Thoracic aorta (tissue), 2 donors: ENCODE measurements around the gene HMG20B. TPM values are rescaled to one million over a fixed set of nuclear protein-coding genes. Genes with fewer than 3 reads are reported as not detected.

Source experiments
- ATAC-seq: fragments of 150-250 bp; one replicate; pipeline ENCODE4 v1.8.0; 2017; ENCODE audit warnings: low read depth; ENCODE audit not compliant: insufficient number of reproducible peaks, low FRiP score
- DNase-seq: peaks from one replicate; pipeline ENCODE4 v3.0.0-alpha.2; 2020; ENCODE audit warnings: low spot score
- H3K27ac ChIP-seq, 2 donors: fragments of 200-600 bp; sonication (generic); 1 replicate in 1 of 2; 2 replicates in 1 of 2; pipeline ENCODE4 v1.5.1; 2016; ENCODE audit warnings: mild to moderate bottlenecking in 2 of 2, moderate library complexity in 2 of 2
- H3K27me3 ChIP-seq: fragments of 200-600 bp; sonication (generic); replicated peaks from 2 replicates; pipeline ENCODE4 v1.6.0; 2016; ENCODE audit warnings: mild to moderate bottlenecking; ENCODE audit not compliant: insufficient read depth
- H3K36me3 ChIP-seq: fragments of 200-600 bp; sonication (generic); one replicate; pipeline ENCODE4 v1.5.1; 2016
- H3K4me1 ChIP-seq, 2 donors: fragments of 200-600 bp; sonication (generic); 1 replicate in 1 of 2; 2 replicates in 1 of 2; pipeline versions ENCODE4 v1.5.1 to v1.6.0; 2016; ENCODE audit warnings: low read depth in 2 of 2, mild to moderate bottlenecking in 1 of 2; ENCODE audit not compliant: control insufficient read depth in 1 of 2
- H3K4me3 ChIP-seq: fragments of 200-600 bp; sonication (generic); 2 replicates; pipeline ENCODE4 v1.5.1; 2016; ENCODE audit warnings: mild to moderate bottlenecking
- H3K9me3 ChIP-seq: fragments of 200-600 bp; sonication (generic); 2 replicates; pipeline ENCODE4 v1.5.1; 2016
- total RNA-seq, 2 donors: library from RNA; depleted of rRNA; stranded (reverse); fragments of >200 nt; gene quantifications; one replicate each; pipeline versions ENCODE4 v1.1.0 to v1.2.3, GENCODE V29; 2016
- TF ChIP-seq, protein P1 (sequence below): fragments of 200-600 bp; sonication (generic); IDR thresholded peaks from one replicate; pipeline ENCODE4 v1.5.1; 2019; ENCODE audit warnings: antibody characterized with exemption

The HMG20B gene
- total RNA-seq = 100 to 1,000 TPM in 1 of 2 donors, 10 to 100 TPM in 1; 90.8 to 120 TPM

DNA sequence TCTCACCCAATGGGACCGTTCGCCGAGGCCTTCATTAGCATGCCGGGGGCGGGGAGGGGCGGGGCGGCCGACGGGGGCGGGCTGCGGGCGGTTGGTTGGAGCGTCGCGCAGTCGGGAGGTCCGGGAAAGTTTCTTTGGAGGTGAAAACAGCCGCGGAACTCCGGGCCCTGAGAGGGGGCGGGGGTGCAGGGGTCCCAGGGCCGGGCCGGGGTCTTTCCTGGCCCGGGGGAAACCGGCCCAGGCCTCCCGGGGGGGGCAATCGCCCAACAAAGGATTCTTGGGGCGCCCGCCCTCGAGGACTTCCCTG lies at the start of gene HMG20B:
Gene HMG20B, plus strand, starts transcription at position 90 of the 307 bp plus-strand sequence. CDS start 366 bp downstream, outside the sequence.
- H3K36me3 ChIP-seq = no peaks in the 10 kb centered on the region
- H3K27ac ChIP-seq = peak within 1 kb of the TSS in 1 of 2 donors; percentile 54
- TF ChIP-seq, protein P1, sequence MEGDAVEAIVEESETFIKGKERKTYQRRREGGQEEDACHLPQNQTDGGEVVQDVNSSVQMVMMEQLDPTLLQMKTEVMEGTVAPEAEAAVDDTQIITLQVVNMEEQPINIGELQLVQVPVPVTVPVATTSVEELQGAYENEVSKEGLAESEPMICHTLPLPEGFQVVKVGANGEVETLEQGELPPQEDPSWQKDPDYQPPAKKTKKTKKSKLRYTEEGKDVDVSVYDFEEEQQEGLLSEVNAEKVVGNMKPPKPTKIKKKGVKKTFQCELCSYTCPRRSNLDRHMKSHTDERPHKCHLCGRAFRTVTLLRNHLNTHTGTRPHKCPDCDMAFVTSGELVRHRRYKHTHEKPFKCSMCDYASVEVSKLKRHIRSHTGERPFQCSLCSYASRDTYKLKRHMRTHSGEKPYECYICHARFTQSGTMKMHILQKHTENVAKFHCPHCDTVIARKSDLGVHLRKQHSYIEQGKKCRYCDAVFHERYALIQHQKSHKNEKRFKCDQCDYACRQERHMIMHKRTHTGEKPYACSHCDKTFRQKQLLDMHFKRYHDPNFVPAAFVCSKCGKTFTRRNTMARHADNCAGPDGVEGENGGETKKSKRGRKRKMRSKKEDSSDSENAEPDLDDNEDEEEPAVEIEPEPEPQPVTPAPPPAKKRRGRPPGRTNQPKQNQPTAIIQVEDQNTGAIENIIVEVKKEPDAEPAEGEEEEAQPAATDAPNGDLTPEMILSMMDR = no peak
- peaks cover 17 to 24% of the 10 kb centered on the region in 2 donors for H3K4me1 ChIP-seq
- DNase-seq (no peak), ATAC-seq (no peak)
- H3K27me3 ChIP-seq = no peaks in the 10 kb centered on the region
- H3K4me3 ChIP-seq = peak within 1 kb of the TSS; percentile 91
- H3K9me3 ChIP-seq = no peaks in the 10 kb centered on the region

- no peaks in the 10 kb centered on the region for H3K27me3 ChIP-seq
- no peak overlapping the region for H3K4me3 ChIP-seq
- TF ChIP-seq, protein P1 = no peak
- peaks cover 57% of the 10 kb centered on the region for H3K36me3 ChIP-seq
- ATAC-seq (no peak), DNase-seq (no peak)
- H3K27ac ChIP-seq = no peak overlapping the region
- H3K4me1 ChIP-seq = no peaks in the 10 kb centered on the region
- no peaks in the 10 kb centered on the region for H3K9me3 ChIP-seq
These were observed 49.2 kb upstream of the HMG20B start for GRCh38 chr19:3523361-3524077.

GRCh38 chr19:3524078-3524842 lies 48.5 kb upstream of the HMG20B start:
- H3K27me3 ChIP-seq = no peaks in the 10 kb centered on the region
- H3K4me3 ChIP-seq = no peak overlapping the region
- TF ChIP-seq, protein P1 = no peak
- no peak overlapping the region for H3K27ac ChIP-seq
- H3K36me3 ChIP-seq = peaks cover 55% of the 10 kb centered on the region
- H3K4me1 ChIP-seq = no peaks in the 10 kb centered on the region
- DNase-seq (no peak), ATAC-seq (no peak)
- H3K9me3 ChIP-seq = no peaks in the 10 kb centered on the region

DNA sequence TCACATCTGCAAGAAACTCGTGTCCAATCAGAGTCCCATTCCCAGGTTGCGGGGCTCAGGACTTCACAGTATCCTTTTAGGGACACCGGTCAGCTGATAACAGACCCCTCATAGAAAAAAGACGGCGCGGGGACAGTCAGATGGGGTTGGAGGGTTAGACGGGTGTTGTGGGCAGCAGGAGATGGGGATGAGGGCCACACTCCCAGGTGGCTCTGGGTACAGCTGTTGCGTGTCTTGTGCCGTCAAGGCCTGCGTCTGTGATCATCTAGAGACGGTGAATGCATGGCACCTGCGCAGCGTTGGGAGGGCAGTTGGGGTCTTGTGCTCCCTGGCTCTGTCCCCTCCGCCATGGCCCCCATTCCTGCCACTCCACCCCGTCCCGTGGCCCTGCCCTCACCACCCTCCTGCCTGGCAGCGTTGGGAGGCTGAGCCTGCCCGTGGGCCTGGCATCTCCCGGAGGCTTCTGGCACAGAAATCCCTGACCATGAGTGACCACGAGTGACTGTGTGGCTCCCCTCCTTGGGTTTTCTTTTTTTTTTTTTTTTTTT lies 47.8 kb upstream of the HMG20B start:
- DNase-seq = no peak
- H3K4me1 ChIP-seq = no peaks in the 10 kb centered on the region
- TF ChIP-seq, protein P1 = no peak
- H3K27ac ChIP-seq = no peak overlapping the region
- H3K4me3 ChIP-seq = no peak overlapping the region
- H3K9me3 ChIP-seq = no peaks in the 10 kb centered on the region
- ATAC-seq = no peak
- H3K27me3 ChIP-seq = no peaks in the 10 kb centered on the region
- peaks cover 53% of the 10 kb centered on the region for H3K36me3 ChIP-seq

DNA sequence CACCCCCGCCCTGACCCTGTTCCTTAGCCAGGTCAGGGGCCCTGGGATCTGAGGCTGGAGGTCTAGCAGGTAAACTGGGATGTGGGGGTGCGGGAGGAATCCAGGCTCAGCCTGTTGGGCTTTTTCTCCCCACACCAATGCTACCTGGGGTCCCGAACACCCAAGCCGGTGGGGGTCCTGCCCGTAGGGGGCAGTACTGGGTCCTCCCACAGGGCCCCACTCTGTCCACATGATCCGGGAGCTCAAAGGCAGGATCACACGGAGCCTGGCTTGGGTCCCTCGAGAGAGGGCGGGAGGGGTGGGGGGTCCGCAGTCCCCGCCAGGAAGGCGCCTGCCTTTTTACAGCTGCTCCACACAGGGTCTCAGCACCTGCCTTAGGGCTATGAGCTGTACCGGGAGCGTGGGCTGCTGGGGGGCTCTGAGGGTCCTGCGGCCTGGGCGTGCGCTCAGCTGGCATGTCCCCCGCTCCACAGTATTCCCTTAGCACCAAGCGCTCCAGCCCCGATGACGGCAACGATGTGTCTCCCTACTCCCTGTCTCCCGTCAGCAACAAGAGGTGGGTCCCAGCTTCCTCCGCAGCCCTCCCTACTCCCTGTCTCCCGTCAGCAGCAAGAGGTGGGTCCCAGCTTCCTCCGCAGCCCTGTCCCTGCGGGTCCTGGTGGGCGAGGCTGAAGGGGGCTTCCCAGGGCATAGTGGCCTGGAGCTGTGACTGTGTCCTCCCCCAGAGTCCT lies 46.1 kb upstream of the HMG20B start:
- peaks cover 59% of the 10 kb centered on the region for H3K36me3 ChIP-seq
- TF ChIP-seq, protein P1 = no peak

More for the DNA sequence above, 46.1 kb upstream of the HMG20B start:
- Histone ChIP-seq H3K9me3 (no peaks in the 10 kb centered on the region), H3K27ac (no peak overlapping the region), H3K4me1 (no peaks in the 10 kb centered on the region), H3K4me3 (no peak overlapping the region), H3K27me3 (no peaks in the 10 kb centered on the region)
- ATAC-seq (no peak), DNase-seq (no peak)
